Ishikawa (cell line): Measurements from ENCODE around the gene LRIF1.

ENCODE experiments used
- EGR1 ChIP-seq: IDR thresholded peaks from 2 replicates; pipeline ENCODE4 v1.6.1; 2012
- EP300 ChIP-seq: IDR thresholded peaks from 2 replicates; pipeline ENCODE4 v1.6.1; 2012; ENCODE audit warnings: borderline replicate concordance
- FOXM1 ChIP-seq: IDR thresholded peaks from 2 replicates; pipeline ENCODE4 v1.6.1; 2012; ENCODE audit warnings: low read depth, borderline replicate concordance
- MAX ChIP-seq: IDR thresholded peaks from 2 replicates; pipeline ENCODE4 v1.6.1; 2012
- NFIC ChIP-seq: IDR thresholded peaks from 2 replicates; pipeline ENCODE4 v1.6.1; 2012
- RAD21 ChIP-seq: IDR thresholded peaks from 2 replicates; pipeline ENCODE4 v1.6.1; 2012; ENCODE audit warnings: low read depth
- REST ChIP-seq: IDR thresholded peaks from 2 replicates; pipeline ENCODE4 v1.6.1; 2012; ENCODE audit warnings: low read depth, mild to moderate bottlenecking
- TAF1 ChIP-seq: IDR thresholded peaks from 2 replicates; pipeline ENCODE4 v1.6.1; 2012; ENCODE audit warnings: low read depth, mild to moderate bottlenecking
- TEAD4 ChIP-seq: IDR thresholded peaks from 2 replicates; pipeline ENCODE4 v1.6.1; 2012
- YY1 ChIP-seq: IDR thresholded peaks from 2 replicates; pipeline ENCODE4 v1.6.1; 2012; ENCODE audit warnings: low read depth
- ZBTB7A ChIP-seq: IDR thresholded peaks from 2 replicates; pipeline ENCODE4 v1.6.1; 2012; ENCODE audit warnings: low read depth
- TF ChIP-seq, protein P1 (sequence below): IDR thresholded peaks from 2 replicates; pipeline ENCODE4 v1.6.1; 2012

GRCh38 chr1:110936567-110936966 is 27.2 kb downstream of the LRIF1 start:
- TF ChIP-seq MAX (no peak), RAD21 (no peak), TAF1 (no peak), YY1 (no peak), REST (no peak), EP300 (no peak), ZBTB7A (no peak), NFIC (no peak), FOXM1 (no peak), TEAD4 (no peak), EGR1 (no peak)
- TF ChIP-seq, protein P1, sequence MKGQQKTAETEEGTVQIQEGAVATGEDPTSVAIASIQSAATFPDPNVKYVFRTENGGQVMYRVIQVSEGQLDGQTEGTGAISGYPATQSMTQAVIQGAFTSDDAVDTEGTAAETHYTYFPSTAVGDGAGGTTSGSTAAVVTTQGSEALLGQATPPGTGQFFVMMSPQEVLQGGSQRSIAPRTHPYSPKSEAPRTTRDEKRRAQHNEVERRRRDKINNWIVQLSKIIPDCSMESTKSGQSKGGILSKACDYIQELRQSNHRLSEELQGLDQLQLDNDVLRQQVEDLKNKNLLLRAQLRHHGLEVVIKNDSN: no peak
